Endodermal cell (in vitro differentiated cells): ENCODE data around the gene VAV3. TPM values are rescaled to one million over a fixed set of nuclear protein-coding genes. Genes with fewer than 3 reads are reported as not detected.

Experiments used
- DNase-seq: peaks from one replicate; pipeline ENCODE4 v3.0.0-alpha.2; 2017
- H3K27ac ChIP-seq: 2 replicates; pipeline ENCODE4 v1.5.1; 2013; ENCODE audit warnings: mild to moderate bottlenecking, low read depth, low read length, moderate library complexity
- H3K27me3 ChIP-seq: 2 replicates; pipeline ENCODE4 v1.6.1; 2013; ENCODE audit warnings: mild to moderate bottlenecking, low read length, moderate library complexity; ENCODE audit not compliant: insufficient read depth, control insufficient read depth, poor library complexity, severe bottlenecking
- H3K36me3 ChIP-seq: 2 replicates; pipeline ENCODE4 v1.7.0; 2013; ENCODE audit warnings: mild to moderate bottlenecking, low read length, moderate library complexity; ENCODE audit not compliant: control insufficient read depth, insufficient read depth
- H3K4me1 ChIP-seq: one replicate; pipeline ENCODE4 v1.7.0; 2013; ENCODE audit warnings: low read length; ENCODE audit not compliant: control insufficient read depth, insufficient read depth
- H3K4me3 ChIP-seq: 2 replicates; pipeline ENCODE4 v1.5.1; 2013; ENCODE audit warnings: mild to moderate bottlenecking, low read length, moderate library complexity
- H3K9ac ChIP-seq: 2 replicates; pipeline ENCODE4 v1.6.1; 2013; ENCODE audit warnings: mild to moderate bottlenecking, low read length, moderate library complexity; ENCODE audit not compliant: poor library complexity, severe bottlenecking; ENCODE audit errors: extremely low read depth
- H3K9me3 ChIP-seq: 2 replicates; pipeline ENCODE4 v1.6.1; 2013; ENCODE audit warnings: mild to moderate bottlenecking, low read length, moderate library complexity; ENCODE audit not compliant: control insufficient read depth
- H3K27ac Mint-ChIP-seq: 2 replicates; pipeline ENCODE4 v1.8.0; 2020; ENCODE audit warnings: mixed read lengths
- H3K27me3 Mint-ChIP-seq: 2 replicates; pipeline ENCODE4 v1.8.0; 2021; ENCODE audit warnings: mild to moderate bottlenecking, mixed read lengths; ENCODE audit not compliant: insufficient read depth
- H3K36me3 Mint-ChIP-seq: 2 replicates; pipeline ENCODE4 v1.8.0; 2020; ENCODE audit warnings: low read depth, mixed read lengths
- H3K4me1 Mint-ChIP-seq: 2 replicates; pipeline ENCODE4 v1.8.0; 2020; ENCODE audit warnings: mixed read lengths
- H3K4me3 Mint-ChIP-seq: 2 replicates; pipeline ENCODE4 v1.8.0; 2020; ENCODE audit warnings: mild to moderate bottlenecking, moderate library complexity, mixed read lengths
- H3K9me3 Mint-ChIP-seq: 2 replicates; pipeline ENCODE4 v1.8.0; 2020; ENCODE audit warnings: mild to moderate bottlenecking, mixed read lengths
- CTCF ChIP-seq: fragments of 200-600 bp; sonication (generic); conservative IDR thresholded peaks from 2 replicates; pipeline ENCODE4 v1.5.0; 2021; ENCODE audit warnings: antibody characterized with exemption, mild to moderate bottlenecking
- WGBS, 2 experiments: methylation state at CpG; one replicate each; pipeline versions ENCODE4 v1.1.5 to v1.1.7; 2013; ENCODE audit warnings: missing lambda C conversion rate in 2 of 2, mixed read lengths in 1 of 2; ENCODE audit not compliant: insufficient coverage in 1 of 2, insufficient read length in 1 of 2; 5-methylcytosine and 5-hydroxymethylcytosine counted together
- total RNA-seq, 2 donors: library from RNA; stranded (reverse); fragmentation: NEBNext Ultra II Directional in 1 of 2; extraction: Animal tissue kit (Norgen Biotek cat#: 25700) in 1 of 2; gene quantifications; 2 replicates in 1 of 2; 3 replicates in 1 of 2; pipeline ENCODE4 v1.2.1, GENCODE V29; 2021

Gene VAV3
- total RNA-seq, 2 donors from 2014 or later, result 6.9 to 9.6 TPM

- no peaks in the 10 kb centered on the region for H3K9me3 Mint-ChIP-seq
- 95 to 100% methylated on average over 1 of the region's 1 CpG for WGBS, 2 experiments
- H3K4me3 Mint-ChIP-seq, result no peak overlapping the region
- H3K27me3 Mint-ChIP-seq, result no peaks in the 10 kb centered on the region
- no peak overlapping the region for H3K9ac ChIP-seq
- DNase-seq, result no peak
- peaks cover 3% of the 10 kb centered on the region for H3K36me3 Mint-ChIP-seq
- H3K9me3 ChIP-seq, result no peaks in the 10 kb centered on the region
- H3K36me3 ChIP-seq, result no peaks in the 10 kb centered on the region
- H3K4me1 Mint-ChIP-seq, result peaks cover 19% of the 10 kb centered on the region
- H3K4me3 ChIP-seq, result no peak overlapping the region
- TF ChIP-seq CTCF, result no peak
- H3K4me1 ChIP-seq, result no peaks in the 10 kb centered on the region
- H3K27ac Mint-ChIP-seq, result no peak overlapping the region
- no peaks in the 10 kb centered on the region for H3K27me3 ChIP-seq
- no peak overlapping the region for H3K27ac ChIP-seq
Measured at GRCh38 chr1:107875689-107876088, 89.3 kb downstream of the VAV3 start.

- H3K4me3 ChIP-seq, result no peak overlapping the region
- no peaks in the 10 kb centered on the region for H3K27me3 ChIP-seq
- peaks cover 19% of the 10 kb centered on the region for H3K4me1 Mint-ChIP-seq
- no peak for TF ChIP-seq CTCF
- DNase-seq, result no peak
- no peaks in the 10 kb centered on the region for H3K27me3 Mint-ChIP-seq
- peaks cover 10% of the 10 kb centered on the region for H3K9me3 Mint-ChIP-seq
- H3K9me3 ChIP-seq, result no peaks in the 10 kb centered on the region
- H3K9ac ChIP-seq, result no peak overlapping the region
- no peak overlapping the region for H3K27ac Mint-ChIP-seq
- 100% methylated on average over 1 of the region's 1 CpG; no CpG with 5 or more reads in 1 of the 2 experiments for WGBS, 2 experiments
- H3K36me3 ChIP-seq, result no peaks in the 10 kb centered on the region
- no peak overlapping the region for H3K27ac ChIP-seq
- H3K4me3 Mint-ChIP-seq, result no peak overlapping the region
- H3K4me1 ChIP-seq, result no peaks in the 10 kb centered on the region
- peaks cover 13% of the 10 kb centered on the region for H3K36me3 Mint-ChIP-seq
Measured at GRCh38 chr1:107874221-107874620, 90.8 kb downstream of the VAV3 start.

GRCh38 chr1:107871687-107872395, 93.1 kb downstream of the VAV3 start:
- no peaks in the 10 kb centered on the region for H3K4me1 ChIP-seq
- H3K4me1 Mint-ChIP-seq, result peaks cover 27% of the 10 kb centered on the region
- peaks cover 10% of the 10 kb centered on the region for H3K9me3 Mint-ChIP-seq
- H3K36me3 ChIP-seq, result no peaks in the 10 kb centered on the region
- DNase-seq, result no peak
- H3K27me3 ChIP-seq, result no peaks in the 10 kb centered on the region
- no peak overlapping the region for H3K27ac ChIP-seq
- H3K27me3 Mint-ChIP-seq, result no peaks in the 10 kb centered on the region
- H3K9me3 ChIP-seq, result no peaks in the 10 kb centered on the region
- TF ChIP-seq CTCF, result no peak
- no peak overlapping the region for H3K9ac ChIP-seq
- H3K4me3 ChIP-seq, result no peak overlapping the region
- H3K27ac Mint-ChIP-seq, result no peak overlapping the region
- peaks cover 13% of the 10 kb centered on the region for H3K36me3 Mint-ChIP-seq
- no peak overlapping the region for H3K4me3 Mint-ChIP-seq
